Osteoblast (primary cell): ENCODE data around the gene ERC1. TPM values are rescaled to one million over a fixed set of nuclear protein-coding genes. Genes with fewer than 3 reads are reported as not detected.

Experiments used
- DNase-seq: peaks from one replicate; pipeline ENCODE4 v3.0.0; 2011; ENCODE audit warnings: low spot score, mixed read lengths; ENCODE audit not compliant: insufficient read length; ENCODE audit errors: missing footprints
- H2AFZ ChIP-seq: 2 replicates; pipeline ENCODE4 v1.6.0; 2011; ENCODE audit warnings: mild to moderate bottlenecking, low read length
- H3K27ac ChIP-seq: 2 replicates; pipeline ENCODE4 v1.5.1; 2011; ENCODE audit warnings: mild to moderate bottlenecking, low read depth, low read length, moderate library complexity
- H3K27me3 ChIP-seq: 2 replicates; pipeline ENCODE4 v1.6.0; 2012; ENCODE audit warnings: mild to moderate bottlenecking, control low read depth, inconsistent platforms, low read length, moderate library complexity; ENCODE audit not compliant: insufficient read depth
- H3K36me3 ChIP-seq: 2 replicates; pipeline ENCODE4 v1.5.1; 2011; ENCODE audit warnings: mild to moderate bottlenecking, low read length, control low read depth, moderate library complexity; ENCODE audit not compliant: insufficient read depth
- H3K4me1 ChIP-seq: 2 replicates; pipeline ENCODE4 v1.5.1; 2011; ENCODE audit warnings: mild to moderate bottlenecking, low read length, control low read depth, moderate library complexity; ENCODE audit not compliant: insufficient read depth
- H3K4me2 ChIP-seq: 2 replicates; pipeline ENCODE4 v1.6.0; 2011; ENCODE audit warnings: mild to moderate bottlenecking, low read length; ENCODE audit not compliant: insufficient read depth
- H3K4me3 ChIP-seq: fragments of 200-600 bp; sonication (generic); 3 replicates; pipeline ENCODE4 v1.5.1; 2012; ENCODE audit warnings: mild to moderate bottlenecking, low read length, inconsistent platforms; ENCODE audit not compliant: insufficient read depth
- H3K79me2 ChIP-seq: 2 replicates; pipeline ENCODE4 v1.6.0; 2012; ENCODE audit warnings: mild to moderate bottlenecking, low read length, control low read depth, inconsistent platforms; ENCODE audit not compliant: insufficient read depth
- H3K9me3 ChIP-seq: 2 replicates; pipeline ENCODE4 v1.5.1; 2011; ENCODE audit warnings: low read depth, low read length, control low read depth
- H4K20me1 ChIP-seq: 2 replicates; pipeline ENCODE4 v1.6.0; 2012; ENCODE audit warnings: mild to moderate bottlenecking, low read length, control low read depth; ENCODE audit not compliant: insufficient read depth
- CTCF ChIP-seq: IDR thresholded peaks from 2 replicates; pipeline ENCODE4 v1.5.1; 2011; ENCODE audit warnings: mild to moderate bottlenecking, low read depth, low read length, moderate library complexity; ENCODE audit errors: extremely low read depth
- total RNA-seq: library from RNA; depleted of rRNA; stranded (reverse); fragments of >200 nt; gene quantifications from 2 replicates; pipeline ENCODE4 v1.2.3, GENCODE V29; 2012

The ERC1 gene
- total RNA-seq, 1 donor, result 36.2 TPM

DNA sequence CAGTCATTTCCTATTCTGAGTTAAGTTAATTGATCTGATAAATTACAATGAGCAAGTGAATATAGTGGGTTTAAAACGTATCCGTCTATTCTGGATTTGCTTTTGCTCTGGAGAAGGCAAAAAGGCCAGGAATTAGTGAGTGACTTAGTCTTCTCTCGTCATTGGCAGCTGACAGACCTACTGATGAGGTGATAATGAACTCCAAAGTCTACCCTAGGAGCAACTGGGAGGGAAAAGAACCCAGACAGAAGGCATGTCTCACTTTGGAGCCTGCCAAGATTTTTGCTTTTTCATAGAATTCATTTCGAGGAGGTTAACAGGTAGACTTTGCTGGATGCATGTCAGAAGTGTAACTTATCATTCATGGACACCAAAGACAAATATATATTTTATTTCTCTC is 333.1 kb downstream of the ERC1 start:
- H3K36me3 ChIP-seq, result no peaks in the 10 kb centered on the region
- no peak overlapping the region for H3K4me3 ChIP-seq
- H3K27me3 ChIP-seq, result no peaks in the 10 kb centered on the region
- no peaks in the 10 kb centered on the region for H4K20me1 ChIP-seq
- H3K9me3 ChIP-seq, result no peaks in the 10 kb centered on the region
- no peak for TF ChIP-seq CTCF
- no peaks in the 10 kb centered on the region for H3K79me2 ChIP-seq
- H3K4me2 ChIP-seq, result no peak overlapping the region
- no peak for DNase-seq
- peaks cover 5% of the 10 kb centered on the region for H3K4me1 ChIP-seq
- H2AFZ ChIP-seq, result no peak overlapping the region
- no peak overlapping the region for H3K27ac ChIP-seq

GRCh38 chr12:1324910-1325309 is 333.9 kb downstream of the ERC1 start:
- TF ChIP-seq CTCF, result no peak
- Histone ChIP-seq H3K4me1 (no peaks in the 10 kb centered on the region), H3K36me3 (no peaks in the 10 kb centered on the region), H3K4me3 (no peak overlapping the region), H3K79me2 (no peaks in the 10 kb centered on the region), H3K4me2 (no peak overlapping the region), H3K9me3 (no peaks in the 10 kb centered on the region), H3K27me3 (no peaks in the 10 kb centered on the region), H2AFZ (no peak overlapping the region), H4K20me1 (no peaks in the 10 kb centered on the region), H3K27ac (no peak overlapping the region)
- no peak for DNase-seq

DNA sequence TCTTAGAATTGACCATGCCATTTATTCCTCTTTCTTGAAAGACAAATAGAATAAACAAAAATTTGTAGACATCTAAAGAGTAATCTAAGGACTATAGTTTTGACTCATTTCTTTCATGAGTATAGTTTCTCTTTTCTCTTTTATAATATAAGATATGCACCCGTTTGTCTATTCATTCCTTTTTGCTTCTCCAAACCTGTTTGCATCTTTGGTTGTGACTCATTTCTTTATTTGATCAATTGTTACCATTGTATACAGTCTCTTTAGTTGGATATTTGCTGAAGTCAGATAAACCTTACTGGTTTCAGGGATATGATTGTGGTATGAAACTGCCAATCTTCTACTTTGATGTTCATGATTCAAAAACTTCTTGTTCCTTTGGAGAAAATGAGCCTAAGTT is 334.6 kb downstream of the ERC1 start:
- Histone ChIP-seq H3K4me3 (no peak overlapping the region), H3K27me3 (no peaks in the 10 kb centered on the region), H3K9me3 (no peaks in the 10 kb centered on the region), H4K20me1 (no peaks in the 10 kb centered on the region), H3K4me1 (no peaks in the 10 kb centered on the region), H3K36me3 (no peaks in the 10 kb centered on the region), H2AFZ (no peak overlapping the region), H3K4me2 (no peak overlapping the region), H3K27ac (no peak overlapping the region), H3K79me2 (no peaks in the 10 kb centered on the region)
- DNase-seq, result no peak
- no peak for TF ChIP-seq CTCF

DNA sequence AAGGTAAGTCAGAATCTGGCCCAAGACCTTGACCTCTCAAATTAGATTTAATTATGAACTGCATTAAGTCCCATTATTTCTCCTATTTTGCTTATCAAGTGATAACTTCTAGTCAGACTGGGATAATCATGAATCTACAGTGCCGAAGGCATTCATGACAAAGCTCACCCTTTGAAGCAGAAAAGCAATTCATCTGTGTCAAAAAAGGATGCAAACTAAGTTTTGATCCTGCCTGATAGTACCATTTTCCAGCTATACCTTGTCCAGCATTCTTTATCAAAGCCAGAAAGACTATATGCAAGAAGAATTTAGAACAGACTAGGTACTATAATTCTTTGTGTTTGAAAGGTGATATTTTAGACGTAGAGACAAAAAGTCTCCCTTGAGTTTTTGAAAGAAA is 335.2 kb downstream of the ERC1 start:
- no peak for TF ChIP-seq CTCF
- Histone ChIP-seq H3K79me2 (no peaks in the 10 kb centered on the region), H3K9me3 (no peaks in the 10 kb centered on the region), H3K4me1 (no peaks in the 10 kb centered on the region), H3K4me2 (no peak overlapping the region), H4K20me1 (no peaks in the 10 kb centered on the region), H3K27me3 (no peaks in the 10 kb centered on the region), H3K4me3 (no peak overlapping the region), H3K27ac (no peak overlapping the region), H2AFZ (no peak overlapping the region), H3K36me3 (no peaks in the 10 kb centered on the region)
- DNase-seq, result no peak
